Loucy (cell line): ENCODE data around the gene HDLBP.

Source experiments
- H2AFZ ChIP-seq: fragments of 200-600 bp; sonication (generic); 2 replicates; pipeline ENCODE4 v1.6.0; 2016; ENCODE audit warnings: antibody characterized with exemption, mild to moderate bottlenecking, low read length, moderate library complexity
- H3F3A ChIP-seq: fragments of 200-600 bp; 2 replicates; pipeline ENCODE4 v1.6.0; 2016; ENCODE audit warnings: antibody characterized with exemption, low read depth, mild to moderate bottlenecking
- H3K27me3 ChIP-seq: fragments of 200-600 bp; sonication (generic); 2 replicates; pipeline ENCODE4 v1.6.1; 2014; ENCODE audit warnings: low read length, mild to moderate bottlenecking; ENCODE audit not compliant: insufficient read depth, poor library complexity, severe bottlenecking
- H3K36me3 ChIP-seq: fragments of 200-600 bp; sonication (generic); 2 replicates; pipeline ENCODE4 v1.6.1; 2016; ENCODE audit warnings: low read length; ENCODE audit not compliant: insufficient read depth
- H3K4me1 ChIP-seq: fragments of 200-600 bp; sonication (generic); 2 replicates; pipeline ENCODE4 v1.5.1; 2014; ENCODE audit warnings: low read length, mild to moderate bottlenecking; ENCODE audit not compliant: insufficient read depth, poor library complexity, severe bottlenecking
- H3K4me2 ChIP-seq: fragments of 200-600 bp; sonication (generic); 2 replicates; pipeline ENCODE4 v1.6.0; 2014; ENCODE audit warnings: antibody characterized with exemption, low read length, low read depth, mild to moderate bottlenecking; ENCODE audit not compliant: poor library complexity, severe bottlenecking
- H3K4me3 ChIP-seq: fragments of 200-600 bp; sonication (generic); 2 replicates; pipeline ENCODE4 v1.5.1; 2014; ENCODE audit warnings: low read length, mild to moderate bottlenecking, mixed read lengths; ENCODE audit not compliant: poor library complexity, severe bottlenecking
- H3K79me2 ChIP-seq: fragments of 200-600 bp; sonication (generic); 2 replicates; pipeline ENCODE4 v1.6.1; 2014; ENCODE audit warnings: low read length; ENCODE audit not compliant: insufficient read depth
- H3K9ac ChIP-seq: fragments of 200-600 bp; sonication (generic); 2 replicates; pipeline ENCODE4 v1.6.0; 2014; ENCODE audit warnings: mild to moderate bottlenecking, low read depth, low read length, moderate library complexity; ENCODE audit not compliant: poor library complexity, severe bottlenecking
- H3K9me2 ChIP-seq: fragments of 200-600 bp; sonication (generic); replicated peaks from 2 replicates; pipeline ENCODE4 v1.6.1; 2016; ENCODE audit warnings: low read depth, low read length, mixed read lengths
- H3K9me3 ChIP-seq: fragments of 200-600 bp; sonication (generic); 2 replicates; pipeline ENCODE4 v1.6.1; 2014; ENCODE audit warnings: mild to moderate bottlenecking, antibody characterized with exemption, low read length, low read depth; ENCODE audit not compliant: insufficient read depth
- H4K20me1 ChIP-seq: fragments of 200-600 bp; sonication (generic); 2 replicates; pipeline ENCODE4 v1.6.0; 2014; ENCODE audit warnings: antibody characterized with exemption, low read length, mild to moderate bottlenecking; ENCODE audit not compliant: insufficient read depth, poor library complexity, severe bottlenecking
- EZH2phosphoT487 ChIP-seq: fragments of 200-600 bp; IDR thresholded peaks from 2 replicates; pipeline ENCODE4 v1.6.1; 2018; ENCODE audit warnings: antibody characterized with exemption, mild to moderate bottlenecking, moderate library complexity, borderline replicate concordance
- TF ChIP-seq, protein P1 (sequence below): fragments of 200-600 bp; sonication (generic); conservative IDR thresholded peaks from 2 replicates; pipeline ENCODE4 v1.5.1; 2014; ENCODE audit warnings: mild to moderate bottlenecking, antibody characterized with exemption, low read length

The HDLBP gene

DNA sequence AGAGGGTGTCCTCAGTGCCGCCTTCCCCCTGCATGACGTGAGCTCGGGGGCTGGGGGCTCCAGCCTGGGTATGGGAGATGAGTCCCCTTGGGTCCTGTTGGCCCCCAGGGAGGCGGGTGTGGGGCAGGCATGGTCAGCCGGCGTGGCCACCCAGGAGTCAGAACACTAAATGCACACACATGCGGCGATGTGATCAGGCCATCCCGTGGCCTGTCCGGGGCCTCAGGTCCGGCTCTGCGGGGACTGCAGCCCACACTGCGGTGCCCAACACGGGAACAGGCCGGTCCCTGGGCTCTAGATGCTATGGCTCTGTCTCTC is 113.2 kb downstream of the HDLBP start:
- H3K9ac ChIP-seq, result no peak overlapping the region
- TF ChIP-seq EZH2phosphoT487, result no peak
- TF ChIP-seq, protein P1, sequence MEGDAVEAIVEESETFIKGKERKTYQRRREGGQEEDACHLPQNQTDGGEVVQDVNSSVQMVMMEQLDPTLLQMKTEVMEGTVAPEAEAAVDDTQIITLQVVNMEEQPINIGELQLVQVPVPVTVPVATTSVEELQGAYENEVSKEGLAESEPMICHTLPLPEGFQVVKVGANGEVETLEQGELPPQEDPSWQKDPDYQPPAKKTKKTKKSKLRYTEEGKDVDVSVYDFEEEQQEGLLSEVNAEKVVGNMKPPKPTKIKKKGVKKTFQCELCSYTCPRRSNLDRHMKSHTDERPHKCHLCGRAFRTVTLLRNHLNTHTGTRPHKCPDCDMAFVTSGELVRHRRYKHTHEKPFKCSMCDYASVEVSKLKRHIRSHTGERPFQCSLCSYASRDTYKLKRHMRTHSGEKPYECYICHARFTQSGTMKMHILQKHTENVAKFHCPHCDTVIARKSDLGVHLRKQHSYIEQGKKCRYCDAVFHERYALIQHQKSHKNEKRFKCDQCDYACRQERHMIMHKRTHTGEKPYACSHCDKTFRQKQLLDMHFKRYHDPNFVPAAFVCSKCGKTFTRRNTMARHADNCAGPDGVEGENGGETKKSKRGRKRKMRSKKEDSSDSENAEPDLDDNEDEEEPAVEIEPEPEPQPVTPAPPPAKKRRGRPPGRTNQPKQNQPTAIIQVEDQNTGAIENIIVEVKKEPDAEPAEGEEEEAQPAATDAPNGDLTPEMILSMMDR, result no peak
- H3K9me2 ChIP-seq, result no peaks in the 10 kb centered on the region
- H3K36me3 ChIP-seq, result no peaks in the 10 kb centered on the region
- no peak overlapping the region for H2AFZ ChIP-seq
- no peaks in the 10 kb centered on the region for H3K79me2 ChIP-seq
- no peak overlapping the region for H3K4me2 ChIP-seq
- no peak overlapping the region for H3K4me3 ChIP-seq
- H3K9me3 ChIP-seq, result no peaks in the 10 kb centered on the region
- H3K4me1 ChIP-seq, result no peaks in the 10 kb centered on the region
- no peaks in the 10 kb centered on the region for H3K27me3 ChIP-seq
- no peaks in the 10 kb centered on the region for H3F3A ChIP-seq
- no peaks in the 10 kb centered on the region for H4K20me1 ChIP-seq

DNA sequence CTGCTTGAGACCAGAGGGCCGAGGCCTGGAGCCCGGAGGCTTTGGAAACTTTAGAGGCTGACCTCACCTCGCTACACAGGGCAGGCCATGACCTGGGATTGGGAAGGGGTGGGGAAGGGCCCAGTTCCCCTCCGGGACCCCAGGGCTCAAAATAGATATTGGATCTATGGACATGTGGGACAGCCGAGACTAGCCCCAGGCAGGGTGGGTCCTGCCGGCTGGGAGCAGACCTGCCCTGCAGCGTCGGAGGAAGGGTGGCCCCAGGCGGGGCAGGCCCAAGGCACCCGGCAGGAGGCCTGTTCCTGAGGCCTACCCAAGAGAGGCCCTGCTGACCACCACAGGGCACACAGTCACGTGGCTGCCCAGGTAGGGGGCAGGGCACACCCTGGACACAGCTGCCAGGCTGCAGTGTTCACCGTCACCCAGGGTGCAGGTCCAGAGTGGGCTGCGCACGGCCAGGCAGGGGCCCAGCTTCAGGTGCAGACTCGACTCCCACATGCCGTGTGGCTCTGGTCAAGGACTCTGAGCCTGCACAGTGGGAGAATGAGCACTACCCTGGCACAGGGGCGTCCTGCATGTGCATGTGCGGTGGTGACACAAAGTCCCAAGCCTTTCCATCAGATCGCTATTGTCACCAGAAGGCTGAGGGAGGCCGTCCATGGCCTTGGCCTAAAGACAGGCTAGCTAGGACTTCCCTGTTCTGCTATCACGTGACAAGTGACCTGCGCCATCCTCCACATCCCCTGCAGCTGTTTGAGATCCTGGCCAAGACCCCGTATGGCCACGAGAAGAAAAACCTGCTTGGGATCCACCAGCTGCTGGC is 113.8 kb downstream of the HDLBP start:
- no peaks in the 10 kb centered on the region for H3K4me1 ChIP-seq
- no peaks in the 10 kb centered on the region for H3F3A ChIP-seq
- H3K9me2 ChIP-seq, result no peaks in the 10 kb centered on the region
- H2AFZ ChIP-seq, result no peak overlapping the region
- H3K9ac ChIP-seq, result no peak overlapping the region
- H3K36me3 ChIP-seq, result no peaks in the 10 kb centered on the region
- no peak overlapping the region for H3K4me2 ChIP-seq
- H4K20me1 ChIP-seq, result no peaks in the 10 kb centered on the region
- H3K9me3 ChIP-seq, result no peaks in the 10 kb centered on the region
- H3K27me3 ChIP-seq, result no peaks in the 10 kb centered on the region
- H3K4me3 ChIP-seq, result no peak overlapping the region
- no peaks in the 10 kb centered on the region for H3K79me2 ChIP-seq
- TF ChIP-seq EZH2phosphoT487, result no peak

DNA sequence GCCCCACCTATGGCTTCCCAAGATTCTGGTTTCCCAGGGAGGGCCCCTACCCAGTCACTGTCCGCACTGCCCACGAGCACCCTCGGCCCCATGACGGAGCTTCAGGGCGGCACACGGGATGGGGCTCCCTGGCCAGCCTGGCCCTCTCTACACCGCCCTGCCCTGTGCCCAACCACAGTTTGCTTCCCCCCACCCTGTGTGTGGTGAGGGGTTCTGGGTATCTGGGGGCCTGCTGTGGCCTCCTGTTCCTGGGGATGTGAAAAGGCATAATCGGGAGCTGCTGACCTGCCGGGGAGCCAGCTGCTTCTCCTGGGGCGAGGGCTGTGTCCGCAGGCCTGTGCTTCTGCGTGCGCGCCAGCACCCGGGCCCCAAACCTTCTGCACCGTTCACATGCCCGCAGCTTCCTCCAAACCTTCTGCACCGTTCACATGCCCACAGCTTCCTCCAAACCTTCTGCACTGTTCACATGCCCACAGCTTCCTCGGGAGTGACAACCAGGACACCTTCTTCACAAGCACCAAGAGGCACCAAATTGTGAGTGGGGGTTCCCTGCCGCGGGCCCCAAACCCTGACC is 114.6 kb downstream of the HDLBP start:
- H3K4me1 ChIP-seq, result no peaks in the 10 kb centered on the region
- H3K9me2 ChIP-seq, result no peaks in the 10 kb centered on the region
- H3K79me2 ChIP-seq, result no peaks in the 10 kb centered on the region
- H3K9me3 ChIP-seq, result no peaks in the 10 kb centered on the region
- H3K4me3 ChIP-seq, result no peak overlapping the region
- no peaks in the 10 kb centered on the region for H3K36me3 ChIP-seq
- no peaks in the 10 kb centered on the region for H3F3A ChIP-seq
- H3K4me2 ChIP-seq, result no peak overlapping the region
- no peaks in the 10 kb centered on the region for H4K20me1 ChIP-seq
- H3K27me3 ChIP-seq, result no peaks in the 10 kb centered on the region
- no peak overlapping the region for H2AFZ ChIP-seq
- TF ChIP-seq EZH2phosphoT487, result no peak
- TF ChIP-seq, protein P1, result no peak
- H3K9ac ChIP-seq, result no peak overlapping the region
